SK-N-SH treated with all-trans-retinoic acid at 6 μM for 48 hours (cell line): Measurements from ENCODE around the gene ARHGEF10L.

Experiments
- ATAC-seq: fragments of 200-7000 bp; cut with Tn5 transposase; 3 replicates; pipeline ENCODE4 v1.9.1; 2020; ENCODE audit warnings: mild to moderate bottlenecking, moderate library complexity
- BACH2 ChIP-seq: fragments of 250-450 bp; sonication (Bioruptor Pico); IDR thresholded peaks from 2 replicates; pipeline ENCODE4 v1.9.0; 2021; ENCODE audit warnings: mild to moderate bottlenecking, borderline replicate concordance
- CREB5 ChIP-seq: fragments of 250-450 bp; sonication (Bioruptor Pico); IDR thresholded peaks from 2 replicates; pipeline ENCODE4 v1.5.1; 2020; ENCODE audit warnings: low read depth, mild to moderate bottlenecking, moderate library complexity
- CSDC2 ChIP-seq: fragments of 250-450 bp; sonication (Bioruptor Pico); IDR thresholded peaks from 2 replicates; pipeline ENCODE4 v1.5.0; 2020; ENCODE audit warnings: mild to moderate bottlenecking, moderate library complexity
- CSRNP3 ChIP-seq: fragments of 250-450 bp; sonication (Bioruptor Pico); IDR thresholded peaks from 2 replicates; pipeline ENCODE4 v1.5.1; 2021; ENCODE audit warnings: mild to moderate bottlenecking, moderate library complexity
- ESRRG ChIP-seq: fragments of 250-450 bp; sonication (Bioruptor Pico); IDR thresholded peaks from 2 replicates; pipeline ENCODE4 v1.6.1; 2021; ENCODE audit warnings: mild to moderate bottlenecking
- GLIS3 ChIP-seq: fragments of 250-450 bp; sonication (Bioruptor Pico); IDR thresholded peaks from 2 replicates; pipeline ENCODE4 v1.5.0; 2020; ENCODE audit warnings: mild to moderate bottlenecking, moderate library complexity
- OSR1 ChIP-seq: fragments of 250-450 bp; sonication (Bioruptor Pico); IDR thresholded peaks from 2 replicates; pipeline ENCODE4 v1.8.0; 2022; ENCODE audit warnings: moderate library complexity, mild to moderate bottlenecking, inconsistent platforms
- PATZ1 ChIP-seq: fragments of 250-450 bp; sonication (Bioruptor Pico); IDR thresholded peaks from 2 replicates; pipeline ENCODE4 v1.8.0; 2020; ENCODE audit warnings: mild to moderate bottlenecking, moderate library complexity, borderline replicate concordance
- POU6F1 ChIP-seq: fragments of 250-450 bp; sonication (Bioruptor Pico); IDR thresholded peaks from 2 replicates; pipeline ENCODE4 v1.8.0; 2021; ENCODE audit warnings: low read depth, mild to moderate bottlenecking, moderate library complexity, borderline replicate concordance
- PPARA ChIP-seq: fragments of 250-450 bp; sonication (Bioruptor Pico); IDR thresholded peaks from 2 replicates; pipeline ENCODE4 v1.5.0; 2020; ENCODE audit warnings: mild to moderate bottlenecking, borderline replicate concordance
- SNAI2 ChIP-seq: fragments of 250-450 bp; sonication (Bioruptor Pico); IDR thresholded peaks from 2 replicates; pipeline ENCODE4 v1.5.0; 2020; ENCODE audit warnings: mild to moderate bottlenecking, moderate library complexity
- TCF4 ChIP-seq: fragments of 250-450 bp; sonication (Bioruptor Pico); IDR thresholded peaks from 2 replicates; pipeline ENCODE4 v1.8.0; 2021; ENCODE audit warnings: mild to moderate bottlenecking, moderate library complexity, borderline replicate concordance
- TOX ChIP-seq: fragments of 250-450 bp; sonication (Bioruptor Pico); IDR thresholded peaks from 2 replicates; pipeline ENCODE4 v1.8.0; 2021; ENCODE audit warnings: mild to moderate bottlenecking, moderate library complexity, borderline replicate concordance
- TSHZ2 ChIP-seq: fragments of 250-450 bp; sonication (Bioruptor Pico); IDR thresholded peaks from 2 replicates; pipeline ENCODE4 v1.5.0; 2020; ENCODE audit warnings: mild to moderate bottlenecking, moderate library complexity

Gene ARHGEF10L

GRCh38 chr1:17569200-17570139, 30.0 kb downstream of the ARHGEF10L start:
- ATAC-seq: peak; percentile 84
- 0 out of 2 replicates have a peak, but pooled peaks have one; percentile 61 for TF ChIP-seq CSDC2 (CRISPR knock-in tag)
- TF ChIP-seq SNAI2 (CRISPR knock-in tag): 0 out of 2 replicates have a peak, but pooled peaks have one; percentile 9
- no peak for TF ChIP-seq CSRNP3 (CRISPR knock-in tag)
- 0 out of 2 replicates have a peak, but pooled peaks have one; percentile 32 for TF ChIP-seq POU6F1 (CRISPR knock-in tag)

- no peak for TF ChIP-seq TCF4 (CRISPR knock-in tag)
- no peak for TF ChIP-seq SNAI2 (CRISPR knock-in tag)
- no peak for TF ChIP-seq TOX (CRISPR knock-in tag)
- no peak for TF ChIP-seq CSDC2 (CRISPR knock-in tag)
- TF ChIP-seq CREB5: no peak
- no peak for TF ChIP-seq POU6F1 (CRISPR knock-in tag)
- TF ChIP-seq PATZ1 (CRISPR knock-in tag): no peak
- no peak for TF ChIP-seq PPARA
- no peak for TF ChIP-seq TSHZ2 (CRISPR knock-in tag)
- no peak for TF ChIP-seq GLIS3 (CRISPR knock-in tag)
- TF ChIP-seq, all 23 proteins: peak for 0
- ATAC-seq: no peak
These were observed 30.7 kb downstream of the ARHGEF10L start for GRCh38 chr1:17570228-17570627.

- no peak for ATAC-seq
- TF ChIP-seq OSR1 (no peak), PPARA (no peak), ESRRG (CRISPR knock-in tag) (no peak), CSDC2 (CRISPR knock-in tag) (no peak), BACH2 (CRISPR knock-in tag) (no peak), PATZ1 (CRISPR knock-in tag) (no peak)
- TF ChIP-seq, all 23 proteins: peak for 0
These were observed 32.9 kb downstream of the ARHGEF10L start for GRCh38 chr1:17572264-17572985.
